Peyer's patch (tissue), 4 donors: ENCODE measurements around the gene PRSS21. TPM values are rescaled to one million over a fixed set of nuclear protein-coding genes. Genes with fewer than 3 reads are reported as not detected.

Experiments
- DNase-seq, 3 donors: peaks; one replicate each; pipeline ENCODE4 v3.0.0-alpha.2; 2017 to 2019
- H3K27ac ChIP-seq, 4 donors: fragments of 200-600 bp; sonication (generic); one replicate each; pipeline ENCODE4 v1.5.1; 2016 to 2019
- H3K27me3 ChIP-seq, 2 donors: fragments of 200-600 bp; sonication (generic); one replicate each; pipeline ENCODE4 v1.5.1; 2019
- H3K36me3 ChIP-seq, 3 donors: fragments of 200-600 bp; sonication (generic); one replicate each; pipeline ENCODE4 v1.5.1; 2016 to 2019
- H3K4me1 ChIP-seq, 4 donors: fragments of 200-600 bp; sonication (generic); one replicate each; pipeline ENCODE4 v1.5.1; 2016 to 2019
- H3K4me3 ChIP-seq, 4 donors: fragments of 200-600 bp; sonication (generic); 1 replicate in 3 of 4; 2 replicates in 1 of 4; pipeline ENCODE4 v1.5.1; 2016 to 2019; ENCODE audit warnings: mild to moderate bottlenecking in 1 of 4
- H3K9me3 ChIP-seq, 4 donors: fragments of 200-600 bp; sonication (generic); one replicate each; pipeline ENCODE4 v1.5.1; 2016 to 2019; ENCODE audit warnings: mild to moderate bottlenecking in 1 of 4
- POLR2A ChIP-seq, 2 donors: fragments of 450-650 bp; IDR thresholded peaks; one replicate each; pipeline ENCODE4 v1.5.1; 2017; ENCODE audit warnings: antibody characterized with exemption in 2 of 2, mild to moderate bottlenecking in 2 of 2, moderate library complexity in 2 of 2
- total RNA-seq, 4 donors: library from RNA; depleted of rRNA; stranded (reverse); fragments of >200 nt; gene quantifications; one replicate each; pipeline ENCODE4 v1.1.0, GENCODE V29; 2016
- TF ChIP-seq, protein P1 (sequence below), 6 experiments: fragments of 450-650 bp in 4 of 6; fragments of 200-600 bp in 2 of 6; sonication (generic) in 1 of 6; IDR thresholded peaks; one replicate each; pipeline ENCODE4 v1.5.1; 2017 to 2019; ENCODE audit warnings: antibody characterized with exemption in 6 of 6, mild to moderate bottlenecking in 3 of 6, moderate library complexity in 1 of 6

PRSS21 gene
- total RNA-seq, 4 donors from 2014 or later = 0.88 TPM; not detected in 3

- H3K36me3 ChIP-seq = no peaks in the 10 kb centered on the region
- peaks cover 0 to 4% (median 0%) of the 10 kb centered on the region in 4 donors for H3K4me1 ChIP-seq
- peak in 1 of 3 donors; percentile 15 for DNase-seq
- no peak overlapping the region for H3K4me3 ChIP-seq
- TF ChIP-seq, protein P1, sequence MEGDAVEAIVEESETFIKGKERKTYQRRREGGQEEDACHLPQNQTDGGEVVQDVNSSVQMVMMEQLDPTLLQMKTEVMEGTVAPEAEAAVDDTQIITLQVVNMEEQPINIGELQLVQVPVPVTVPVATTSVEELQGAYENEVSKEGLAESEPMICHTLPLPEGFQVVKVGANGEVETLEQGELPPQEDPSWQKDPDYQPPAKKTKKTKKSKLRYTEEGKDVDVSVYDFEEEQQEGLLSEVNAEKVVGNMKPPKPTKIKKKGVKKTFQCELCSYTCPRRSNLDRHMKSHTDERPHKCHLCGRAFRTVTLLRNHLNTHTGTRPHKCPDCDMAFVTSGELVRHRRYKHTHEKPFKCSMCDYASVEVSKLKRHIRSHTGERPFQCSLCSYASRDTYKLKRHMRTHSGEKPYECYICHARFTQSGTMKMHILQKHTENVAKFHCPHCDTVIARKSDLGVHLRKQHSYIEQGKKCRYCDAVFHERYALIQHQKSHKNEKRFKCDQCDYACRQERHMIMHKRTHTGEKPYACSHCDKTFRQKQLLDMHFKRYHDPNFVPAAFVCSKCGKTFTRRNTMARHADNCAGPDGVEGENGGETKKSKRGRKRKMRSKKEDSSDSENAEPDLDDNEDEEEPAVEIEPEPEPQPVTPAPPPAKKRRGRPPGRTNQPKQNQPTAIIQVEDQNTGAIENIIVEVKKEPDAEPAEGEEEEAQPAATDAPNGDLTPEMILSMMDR (IDR thresholded peaks at IDR 0.05) = no peak
- no peak for TF ChIP-seq POLR2A (IDR thresholded peaks at IDR 0.05)
- H3K9me3 ChIP-seq = no peaks in the 10 kb centered on the region
- no peak overlapping the region for H3K27ac ChIP-seq
- no peaks in the 10 kb centered on the region for H3K27me3 ChIP-seq
These were observed 25.9 kb upstream of the PRSS21 start for GRCh38 chr16:2791174-2791573.

DNA sequence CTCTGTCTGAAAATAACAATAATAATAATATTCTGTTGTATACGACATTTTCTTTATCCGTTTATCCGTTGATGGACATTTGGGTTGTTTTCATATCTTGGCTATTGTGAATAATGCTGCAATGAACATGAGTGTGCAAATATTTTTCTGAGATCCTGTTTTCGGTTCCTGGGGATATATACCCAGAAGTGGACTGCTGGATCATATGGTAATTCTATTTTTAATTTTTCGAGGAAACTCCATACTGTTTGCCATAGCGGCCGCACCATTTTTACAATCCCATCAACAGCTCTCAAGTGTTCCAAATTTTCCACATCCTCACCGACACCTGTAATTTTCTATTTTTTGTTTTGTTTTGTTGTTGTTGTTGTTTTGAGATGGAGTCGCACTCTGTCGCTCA, 24.1 kb upstream of the PRSS21 start:
- no peak overlapping the region for H3K4me3 ChIP-seq
- no peaks in the 10 kb centered on the region for H3K27me3 ChIP-seq
- H3K4me1 ChIP-seq = no peaks in the 10 kb centered on the region
- no peak for DNase-seq
- no peaks in the 10 kb centered on the region for H3K9me3 ChIP-seq
- no peak overlapping the region for H3K27ac ChIP-seq
- no peak for TF ChIP-seq POLR2A (IDR thresholded peaks at IDR 0.05)
- TF ChIP-seq, protein P1 (IDR thresholded peaks at IDR 0.05) = no peak
- no peaks in the 10 kb centered on the region for H3K36me3 ChIP-seq

GRCh38 chr16:2795395-2796143, 21.5 kb upstream of the PRSS21 start:
- no peaks in the 10 kb centered on the region for H3K9me3 ChIP-seq
- peak in 1 of 3 donors; percentile 34 for DNase-seq
- H3K27me3 ChIP-seq = no peaks in the 10 kb centered on the region
- H3K4me1 ChIP-seq = no peaks in the 10 kb centered on the region
- TF ChIP-seq, protein P1 (IDR thresholded peaks at IDR 0.05) = no peak
- no peak for TF ChIP-seq POLR2A (IDR thresholded peaks at IDR 0.05)
- H3K36me3 ChIP-seq = no peaks in the 10 kb centered on the region
- H3K4me3 ChIP-seq = no peak overlapping the region
- H3K27ac ChIP-seq = peak overlapping the region in 1 of 4 donors; percentile 23

DNA sequence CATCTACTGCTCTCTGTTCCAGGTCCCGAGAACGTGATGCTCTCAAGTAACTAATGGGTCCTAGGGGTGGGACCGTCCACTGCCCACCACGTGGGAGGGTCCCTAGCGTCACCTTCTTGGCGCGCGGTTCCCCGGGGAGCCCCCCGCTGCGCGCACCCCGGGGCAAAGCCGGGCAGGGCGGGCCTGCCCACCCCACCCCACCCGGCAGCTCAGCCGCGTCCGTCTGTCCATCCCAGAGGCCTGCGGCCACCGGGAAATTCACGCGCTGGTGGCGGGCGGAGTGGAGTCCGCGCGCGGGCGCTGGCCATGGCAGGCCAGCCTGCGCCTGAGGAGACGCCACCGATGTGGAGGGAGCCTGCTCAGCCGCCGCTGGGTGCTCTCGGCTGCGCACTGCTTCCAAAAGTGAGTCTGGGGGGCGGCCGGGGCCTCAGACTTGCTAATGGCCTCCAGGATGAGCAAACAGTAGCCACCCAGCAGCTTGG, 18.3 kb upstream of the PRSS21 start:
- H3K36me3 ChIP-seq = no peaks in the 10 kb centered on the region
- peaks cover 0 to 2% (median 0%) of the 10 kb centered on the region in 4 donors for H3K9me3 ChIP-seq
- no peaks in the 10 kb centered on the region for H3K4me1 ChIP-seq
- DNase-seq = peak in 1 of 3 donors; percentile 33
- TF ChIP-seq, protein P1 (IDR thresholded peaks at IDR 0.05) = no peak
- TF ChIP-seq POLR2A (IDR thresholded peaks at IDR 0.05) = no peak
- H3K27me3 ChIP-seq = no peaks in the 10 kb centered on the region
- no peak overlapping the region for H3K27ac ChIP-seq
- no peak overlapping the region for H3K4me3 ChIP-seq

GRCh38 chr16:2799205-2799858, 17.7 kb upstream of the PRSS21 start:
- TF ChIP-seq, protein P1 (IDR thresholded peaks at IDR 0.05) = no peak
- TF ChIP-seq POLR2A (IDR thresholded peaks at IDR 0.05) = no peak
- Histone ChIP-seq H3K4me3 (no peak overlapping the region), H3K27me3 (no peaks in the 10 kb centered on the region)

More at GRCh38 chr16:2799205-2799858, 17.7 kb upstream of the PRSS21 start:
- H3K36me3 ChIP-seq = no peaks in the 10 kb centered on the region
- H3K27ac ChIP-seq = no peak overlapping the region
- H3K4me1 ChIP-seq = no peaks in the 10 kb centered on the region
- H3K9me3 ChIP-seq = peaks cover 0 to 4% (median 2%) of the 10 kb centered on the region in 4 donors
- DNase-seq = peak in 1 of 3 donors; percentile 46
